Measurements from ENCODE around the gene SPECC1L.
"Not testable (repeated sequence)": the region's sequence is repeated elsewhere in the genome, so short reads cannot be mapped to it uniquely, and the experiment has no call there.

DNA sequence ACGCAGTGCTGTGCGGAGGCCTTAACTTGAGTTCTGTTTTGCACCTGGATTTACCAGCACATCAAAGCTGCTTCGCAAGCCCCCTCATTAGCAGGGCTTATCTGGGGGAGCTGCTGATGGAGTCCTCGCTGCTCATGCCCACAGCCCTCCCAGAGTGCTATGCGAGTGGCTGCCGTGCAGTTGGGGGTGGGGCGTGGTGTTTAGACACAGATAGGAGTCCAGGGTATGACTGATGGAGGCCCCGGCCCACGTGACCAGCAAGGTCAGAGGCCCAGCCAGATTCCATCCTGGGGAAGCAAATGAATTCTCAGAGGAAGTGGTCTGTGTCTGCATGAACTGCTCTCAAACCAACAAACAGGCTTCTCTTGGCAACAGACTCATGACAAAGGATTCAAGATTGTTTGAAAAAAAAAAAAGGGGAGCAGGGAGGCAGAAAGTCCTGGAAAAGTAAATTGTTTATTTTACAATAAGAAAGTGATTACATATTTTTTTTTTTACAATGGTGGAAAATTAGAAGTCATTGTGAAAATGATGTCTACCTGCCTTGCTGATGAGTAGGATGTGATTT is 6.2 kb upstream of the SPECC1L start:
- not testable (repeated sequence) for TF ChIP-seq POLR2AphosphoS5 (IDR thresholded peaks at IDR 0.05; ENCODE audit: borderline replicate concordance, low read depth, low read length); EZH2 (IDR thresholded peaks at IDR 0.05); FOXP2 (optimal IDR thresholded peaks at IDR 0.05; ENCODE audit: control extremely low read depth, extremely low read length, insufficient read depth)
